H1 (cell line): ENCODE measurements around the gene GPR157. TPM values are rescaled to one million over a fixed set of nuclear protein-coding genes. Genes with fewer than 3 reads are reported as not detected.
A peak's percentile ranks its signal among the peaks of the same experiment; 100 is the strongest.

ENCODE experiments used
- ASH2L ChIP-seq: fragments of 200-600, 300-600 bp; sonication (generic); IDR thresholded peaks from one replicate; pipeline ENCODE4 v1.7.1; 2017; ENCODE audit warnings: low read length
- CEBPB ChIP-seq: IDR thresholded peaks from 2 replicates; pipeline ENCODE4 v1.6.1; 2012; ENCODE audit warnings: low read depth, low read length
- CTBP2 ChIP-seq: IDR thresholded peaks from 2 replicates; pipeline ENCODE4 v1.7.0; 2011; ENCODE audit warnings: borderline replicate concordance, mild to moderate bottlenecking, moderate library complexity, mixed read lengths, low read length; ENCODE audit not compliant: insufficient read depth, insufficient read length
- EP300 ChIP-seq, 2 experiments: IDR thresholded peaks; 1 replicate in 1 of 2; 2 replicates in 1 of 2; pipeline ENCODE4 v1.6.1; 2011 to 2012; ENCODE audit warnings: low read depth in 2 of 2, low read length in 2 of 2, mild to moderate bottlenecking in 2 of 2, borderline replicate concordance in 1 of 2, inconsistent platforms in 1 of 2, moderate library complexity in 1 of 2
- GABPA ChIP-seq: IDR thresholded peaks from 2 replicates; pipeline ENCODE4 v1.6.1; 2011; ENCODE audit warnings: mild to moderate bottlenecking, low read length, moderate library complexity, borderline replicate concordance; ENCODE audit not compliant: insufficient read depth
- HDAC6 ChIP-seq: IDR thresholded peaks from one replicate; pipeline ENCODE4 v1.7.1; 2012; ENCODE audit warnings: low read depth, mild to moderate bottlenecking, inconsistent platforms, low read length, moderate library complexity
- MAX ChIP-seq: IDR thresholded peaks from 2 replicates; pipeline ENCODE4 v1.6.1; 2012; ENCODE audit warnings: inconsistent platforms
- POLR2AphosphoS5 ChIP-seq: IDR thresholded peaks from 2 replicates; pipeline ENCODE4 v1.6.1; 2011; ENCODE audit warnings: low read depth, low read length
- RBBP5 ChIP-seq: IDR thresholded peaks from 2 replicates; pipeline ENCODE4 v1.7.1; 2012; ENCODE audit warnings: low read depth, mild to moderate bottlenecking, inconsistent platforms, low read length, moderate library complexity, borderline replicate concordance
- RXRA ChIP-seq: IDR thresholded peaks from 2 replicates; pipeline ENCODE4 v1.6.1; 2011; ENCODE audit warnings: low read depth, mild to moderate bottlenecking, low read length, moderate library complexity; ENCODE audit not compliant: insufficient read depth
- SIRT6 ChIP-seq: IDR thresholded peaks from one replicate; pipeline ENCODE4 v1.7.1; 2012; ENCODE audit warnings: low read length, inconsistent platforms
- SP1 ChIP-seq: IDR thresholded peaks from 2 replicates; pipeline ENCODE4 v1.6.1; 2011; ENCODE audit warnings: low read depth, low read length
- SP4 ChIP-seq: IDR thresholded peaks from 2 replicates; pipeline ENCODE4 v1.6.1; 2012; ENCODE audit warnings: low read length, inconsistent platforms
- polyA plus RNA-seq, 7 experiments: library from polyadenylated mRNA; depleted of rRNA in 3 of 7; stranded (reverse) in 5 of 7; unstranded in 2 of 7; fragments of >200 nt in 5 of 7; fragments of 200-250 nt in 2 of 7; gene quantifications; 1 replicate in 5 of 7; 2 replicates in 1 of 7; 4 replicates in 1 of 7; pipeline versions ENCODE4 v1.2.1 to v1.2.3, GENCODE V29; 2011 to 2013; ENCODE audit warnings: missing spikeins in 2 of 7, mixed read lengths in 2 of 7
- total RNA-seq: library from RNA; stranded (reverse); fragmentation: NEBNext Ultra II Directional; extraction: Animal tissue kit (Norgen Biotek cat#: 25700); gene quantifications from 2 replicates; pipeline ENCODE4 v1.2.1, GENCODE V29; 2021

GPR157 gene
- total and polyA plus RNA-seq, 2 of the 8 experiments (the other 6 are each of a cell fraction or from before 2014, with no cell fraction given) = 1.0 to 11.0 TPM

DNA sequence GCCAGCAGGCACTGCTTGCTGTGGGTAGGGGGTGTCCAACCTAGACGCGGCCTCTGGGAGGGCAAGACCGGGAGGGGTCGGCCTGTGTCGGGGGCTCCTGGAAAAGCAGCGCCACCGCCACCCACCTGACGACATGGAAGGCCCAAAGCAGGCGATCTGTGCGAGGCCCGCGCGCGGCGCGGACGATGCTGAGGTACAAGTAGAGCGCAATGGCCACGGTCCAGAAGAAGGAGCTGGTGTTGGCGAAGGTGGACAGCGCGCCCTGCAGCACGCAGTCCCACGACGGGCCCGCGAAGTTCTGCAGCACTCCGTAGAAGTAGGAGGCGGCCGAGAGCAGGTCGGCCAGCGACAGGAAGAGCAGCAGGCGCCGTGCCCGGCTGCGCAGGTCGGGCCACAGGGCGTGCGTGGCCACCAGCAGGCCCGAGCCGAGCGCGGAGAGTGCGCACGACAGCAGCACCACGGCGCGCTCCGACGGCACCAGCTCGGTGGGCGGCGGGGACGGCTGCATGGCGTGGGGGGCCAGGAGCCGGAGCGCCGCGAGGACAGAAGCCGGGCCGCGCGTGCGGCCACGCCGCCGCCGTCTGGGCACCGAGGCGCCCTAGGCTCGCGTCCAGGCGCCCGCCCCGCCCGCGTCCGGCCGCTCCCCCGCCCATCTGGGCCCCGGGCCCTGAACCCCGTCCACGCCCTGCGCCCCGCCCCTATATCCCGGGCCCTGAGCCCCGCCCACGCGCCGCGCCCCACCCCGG, at the start of gene GPR157 (continued):
- no peak for TF ChIP-seq GABPA
- no peak for TF ChIP-seq SP1
- peak; percentile 10; the same call in 1 of the 2 replicates for TF ChIP-seq MAX
- 0 out of 2 replicates have a peak, but pooled peaks have one; percentile 51 for TF ChIP-seq RBBP5
- no peak for TF ChIP-seq SP4
- TF ChIP-seq RXRA = no peak
- no peak for TF ChIP-seq EP300 (IDR thresholded peaks at IDR 0.05; ENCODE audit: borderline replicate concordance in 1 of 2, low read depth in 2 of 2, low read length in 2 of 2)
- peak; percentile 29 for TF ChIP-seq ASH2L
- no peak for TF ChIP-seq POLR2AphosphoS5
- no peak for TF ChIP-seq HDAC6
- TF ChIP-seq CEBPB = no peak
- TF ChIP-seq CTBP2 = no peak
- no peak for TF ChIP-seq SIRT6
